Right hindlimb (tissue), 1 donor: ENCODE results near the gene CEPT1.

ENCODE experiments used
- DNase-seq: peaks from one replicate; pipeline ENCODE4 v3.0.0-alpha.2; 2018

The CEPT1 gene

DNA sequence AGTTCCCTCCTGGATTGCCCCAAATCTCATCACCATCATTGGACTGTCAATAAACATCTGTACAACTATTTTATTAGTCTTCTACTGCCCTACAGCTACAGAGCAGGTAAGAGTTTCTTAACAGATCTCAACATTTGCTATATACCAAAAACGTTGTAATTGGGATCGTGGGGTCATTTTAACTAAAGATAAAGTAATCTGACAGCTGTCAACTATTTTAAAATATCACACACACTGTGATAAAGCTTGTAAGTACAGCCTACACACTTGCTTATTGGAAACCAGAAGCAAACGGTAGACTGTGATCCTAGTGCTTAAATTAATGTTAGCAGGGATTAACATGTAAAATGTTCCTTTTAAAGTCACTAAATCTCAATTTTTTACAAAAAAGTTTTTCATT is 7.9 kb downstream of the CEPT1 start:
- DNase-seq = no peak

DNA sequence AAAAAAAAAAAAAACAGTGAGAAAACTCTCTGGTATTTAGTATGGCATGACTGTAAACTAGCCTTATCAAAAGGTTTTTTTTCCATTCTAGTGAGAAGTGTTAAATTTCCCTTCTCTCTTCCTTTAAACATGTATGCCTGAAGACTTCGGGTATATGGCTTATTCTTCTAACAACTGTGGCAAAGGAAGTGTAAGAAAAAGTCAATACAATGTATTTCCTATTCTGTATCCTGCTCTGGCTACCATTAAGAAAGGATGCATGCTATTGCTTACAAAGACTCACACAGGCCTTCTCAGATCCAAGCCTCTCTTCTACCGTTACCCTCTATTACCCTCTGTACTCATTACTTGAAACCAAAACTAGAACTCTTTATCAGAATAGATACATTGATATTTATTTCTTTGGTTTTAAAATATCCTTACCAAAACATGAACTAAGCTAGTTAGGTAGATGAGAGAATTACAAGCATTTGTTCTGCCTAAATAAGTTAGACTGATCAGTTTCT is 8.4 kb downstream of the CEPT1 start:
- DNase-seq = no peak

GRCh38 chr1:111151838-111152237 is 11.8 kb downstream of the CEPT1 start:
- no peak for DNase-seq

- DNase-seq = no peak
These were observed 14.3 kb downstream of the CEPT1 start for GRCh38 chr1:111154021-111154999.

- DNase-seq = no peak
These were observed 17.4 kb downstream of the CEPT1 start for GRCh38 chr1:111157431-111157830.

- DNase-seq = no peak
These were observed 21.9 kb downstream of the CEPT1 start for GRCh38 chr1:111161843-111162487.

GRCh38 chr1:111162488-111162880 is 22.5 kb downstream of the CEPT1 start:
- DNase-seq = no peak

- no peak for DNase-seq
These were observed 23.3 kb downstream of the CEPT1 start for GRCh38 chr1:111163363-111163762.

GRCh38 chr1:111164151-111164550 is 24.1 kb downstream of the CEPT1 start:
- no peak for DNase-seq

DNA sequence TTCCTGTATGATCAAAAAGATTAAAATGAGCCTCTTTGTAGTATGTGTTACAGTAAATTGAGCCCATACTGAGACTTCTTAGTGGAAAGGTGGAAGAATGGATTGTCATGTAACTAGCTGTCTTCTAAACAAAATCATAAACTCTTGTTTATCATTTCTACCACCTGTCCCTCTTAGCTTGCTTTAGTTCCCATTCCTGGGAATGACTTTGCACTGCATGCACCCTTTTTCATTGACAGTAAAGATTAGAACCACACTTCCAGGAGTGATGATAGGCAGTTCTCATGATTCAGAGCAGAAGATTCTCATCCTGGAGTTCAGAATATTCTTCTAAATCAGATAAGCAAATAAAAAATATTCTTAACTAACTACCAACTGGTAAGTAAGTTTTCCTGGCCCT is 32.4 kb downstream of the CEPT1 start:
- DNase-seq = no peak

DNA sequence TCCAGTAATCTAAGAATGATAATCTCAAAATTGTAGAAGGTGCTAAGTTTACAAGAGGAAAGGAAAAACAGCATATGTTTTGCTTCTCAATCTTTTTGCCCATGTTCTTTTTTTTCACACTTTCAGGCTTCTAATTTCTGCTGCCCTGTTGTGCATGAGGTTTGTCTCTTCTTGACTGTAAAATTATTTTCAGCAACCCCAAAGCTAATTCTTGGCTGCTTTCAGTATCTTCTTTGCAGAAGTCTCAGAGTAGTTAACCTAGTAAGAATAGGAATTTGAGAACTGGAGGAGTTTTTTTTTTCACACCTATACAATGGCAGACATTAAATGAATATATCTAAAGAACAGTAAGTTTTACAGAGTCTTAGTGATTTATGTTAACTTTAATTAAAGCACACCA is 34.0 kb downstream of the CEPT1 start:
- DNase-seq = no peak

DNA sequence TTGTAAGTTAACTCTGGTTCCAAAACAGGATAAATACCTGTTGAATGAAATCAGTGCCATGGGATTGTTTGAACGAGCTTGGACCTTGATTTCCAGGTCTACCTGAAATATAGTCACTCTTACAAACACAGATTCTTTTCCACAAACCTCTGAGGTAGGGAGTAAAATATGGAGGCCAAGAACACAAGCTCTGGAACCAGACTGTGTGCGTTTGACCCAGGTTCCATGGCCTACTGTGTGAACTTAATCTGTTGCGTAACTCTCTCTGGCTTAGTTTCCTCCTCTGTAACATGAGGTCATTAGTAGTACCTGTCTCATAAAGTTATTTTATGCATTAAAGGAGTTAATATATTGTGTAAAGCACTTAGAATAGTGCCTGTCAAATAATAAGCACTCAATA is 35.3 kb downstream of the CEPT1 start:
- DNase-seq = no peak

DNA sequence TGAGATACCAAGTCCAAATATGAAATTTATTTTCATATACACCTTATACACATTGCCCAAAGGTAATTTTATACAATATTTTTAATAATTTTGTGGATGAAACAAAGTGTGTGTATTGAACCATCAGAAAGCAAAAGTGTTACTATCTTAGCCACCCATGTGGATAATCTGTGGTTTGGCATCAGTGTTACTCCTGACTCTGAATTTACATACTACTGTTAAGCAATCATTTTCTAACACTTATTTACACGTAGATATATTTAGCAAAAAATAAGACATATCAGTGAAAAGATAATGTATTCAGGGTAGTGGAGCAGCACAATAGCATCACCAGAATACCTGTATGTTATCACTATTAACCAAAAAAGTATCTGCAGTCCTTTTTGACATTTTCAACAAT is 36.7 kb downstream of the CEPT1 start:
- DNase-seq = no peak

DNA sequence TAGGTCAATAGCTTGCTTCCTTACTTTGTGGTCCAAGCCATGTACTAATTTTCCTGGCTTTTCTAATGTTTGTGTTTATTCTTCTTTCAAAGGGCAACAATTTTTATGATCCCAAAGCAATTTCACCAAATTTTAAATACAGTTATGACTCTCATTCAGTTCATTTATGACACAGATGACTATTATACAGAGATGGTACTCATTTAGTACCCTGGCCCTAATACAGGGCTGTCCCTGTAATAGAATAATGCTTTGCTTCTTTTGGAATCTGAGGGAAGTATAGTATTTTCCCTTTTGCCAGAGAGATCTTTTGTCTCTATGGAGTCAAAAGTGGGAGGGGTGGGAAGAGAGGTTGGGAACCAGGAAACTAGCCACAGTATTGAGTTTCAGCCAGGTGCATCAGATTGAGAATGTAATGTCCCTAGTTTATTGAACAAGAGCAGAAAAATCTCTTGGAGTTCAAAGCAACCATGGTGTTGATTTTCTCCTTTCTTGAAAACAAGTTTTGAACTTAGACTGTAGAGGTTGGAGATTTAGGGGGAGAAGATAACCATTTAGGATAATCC is 40.0 kb downstream of the CEPT1 start:
- no peak for DNase-seq

DNA sequence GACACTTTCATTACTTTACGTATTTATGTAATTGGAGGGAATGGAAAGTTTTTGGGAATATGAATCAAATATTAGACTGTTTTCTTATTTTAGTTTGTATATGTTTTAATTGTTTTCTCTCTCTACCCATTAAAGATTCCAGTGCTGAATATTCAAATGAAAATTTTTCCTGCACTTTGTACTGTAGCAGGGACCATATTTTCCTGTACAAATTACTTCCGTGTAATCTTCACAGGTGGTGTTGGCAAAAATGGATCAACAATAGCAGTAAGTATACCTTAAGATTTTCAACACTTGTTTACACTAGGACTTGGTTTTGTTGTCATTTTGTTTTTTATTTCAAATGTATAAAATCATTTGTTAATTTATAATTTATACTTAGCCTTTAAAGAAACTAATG is 42.0 kb downstream of the CEPT1 start:
- no peak for DNase-seq

DNA sequence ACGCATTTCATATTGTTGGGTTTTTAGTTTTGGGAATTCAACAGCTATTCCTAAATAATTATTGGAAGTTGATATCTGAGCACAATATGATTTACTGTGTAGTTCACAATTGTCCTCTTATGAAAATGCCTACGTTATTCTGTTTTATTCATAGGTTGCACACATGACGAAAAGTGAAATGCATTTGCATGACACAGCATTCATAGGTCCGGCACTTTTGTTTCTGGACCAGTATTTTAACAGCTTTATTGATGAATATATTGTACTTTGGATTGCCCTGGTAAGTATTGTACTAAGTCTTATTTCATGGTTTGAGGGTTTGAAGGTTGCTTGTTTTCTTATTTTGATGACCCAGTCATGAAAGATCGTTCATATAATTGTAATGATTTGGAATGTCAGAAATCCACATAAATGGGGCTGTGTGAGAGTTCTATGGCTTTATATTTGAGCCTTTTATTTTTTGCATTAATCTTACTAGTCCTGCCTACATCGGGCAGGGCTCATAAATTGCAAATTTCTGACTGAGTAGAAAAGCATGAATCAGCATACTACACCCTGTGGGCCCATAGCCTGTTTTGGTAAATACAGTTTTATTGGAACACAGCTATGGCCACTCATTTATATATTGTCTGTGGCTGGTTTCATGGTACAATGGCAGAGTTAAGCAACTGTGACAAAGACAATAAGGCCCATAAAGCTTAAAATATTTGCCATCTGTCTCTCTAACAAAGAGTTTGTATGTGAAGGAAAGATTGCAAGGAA is 43.5 kb downstream of the CEPT1 start:
- DNase-seq = no peak

- DNase-seq = no peak
These were observed 44.6 kb downstream of the CEPT1 start for GRCh38 chr1:111184663-111185062.

GRCh38 chr1:111190931-111191451 is 51.0 kb downstream of the CEPT1 start:
- no peak for DNase-seq

DNA sequence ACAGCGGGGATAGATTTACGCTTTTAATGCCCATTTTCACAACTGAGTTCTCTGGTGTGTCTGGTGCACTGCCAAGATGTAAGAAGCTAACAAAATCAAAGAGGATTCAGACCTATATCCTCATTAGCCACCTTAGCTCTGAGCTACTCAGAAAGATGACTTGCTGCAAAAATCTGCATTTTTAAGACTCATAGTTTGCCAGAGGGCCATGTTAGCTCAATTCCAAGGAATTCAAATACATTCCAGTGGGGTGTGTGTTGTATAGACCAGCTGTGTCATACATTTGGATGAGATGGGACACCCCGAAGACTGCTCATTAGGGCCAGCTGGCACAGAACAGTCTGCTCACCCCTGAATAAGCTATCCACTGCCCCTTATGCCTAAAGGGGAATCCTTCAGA is 51.5 kb downstream of the CEPT1 start:
- DNase-seq = no peak

- DNase-seq = no peak
These were observed 52.1 kb downstream of the CEPT1 start for GRCh38 chr1:111192074-111192473.

DNA sequence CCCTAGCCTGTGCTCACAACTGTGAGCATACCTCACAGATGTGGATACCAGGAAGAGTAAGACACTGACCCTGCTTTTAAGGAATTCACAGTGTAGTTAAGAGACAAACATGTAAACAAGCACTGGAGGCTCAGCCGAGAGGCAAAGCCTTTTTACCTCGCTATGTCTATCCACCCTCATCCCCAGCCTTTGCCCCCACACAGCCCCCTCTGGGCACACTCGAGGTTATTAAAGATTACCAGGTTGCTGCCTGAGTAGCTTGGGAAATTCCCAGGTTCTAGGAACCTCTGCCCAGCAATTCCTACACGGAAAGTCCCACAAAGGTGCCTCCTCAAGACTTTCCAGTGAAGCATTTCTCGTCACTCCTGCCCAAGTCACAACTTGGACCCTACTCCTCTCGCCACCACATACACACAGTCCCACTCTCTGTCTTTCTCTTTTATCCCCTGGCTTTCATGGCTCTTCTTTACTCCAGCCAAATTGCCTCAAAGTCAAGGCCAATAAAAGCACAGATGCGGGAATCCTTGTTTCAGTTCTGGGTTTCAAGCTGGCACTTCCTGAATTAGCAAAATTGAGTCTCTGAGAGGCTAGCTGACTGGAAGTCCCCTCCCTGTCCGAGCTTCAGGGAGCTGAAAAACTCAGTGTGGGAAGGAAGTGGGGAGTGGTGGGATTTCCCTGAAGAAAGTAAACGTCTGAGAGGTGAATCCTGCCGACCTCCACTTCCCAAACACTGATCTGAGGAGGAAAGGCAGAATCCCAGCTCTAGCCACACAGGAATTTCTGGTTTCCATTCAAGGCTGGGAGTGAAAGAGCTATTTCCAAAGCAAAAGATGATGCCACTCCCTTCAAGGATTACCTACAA is 52.9 kb downstream of the CEPT1 start:
- DNase-seq = no peak
